Muscle of arm (tissue), 12 donors: ENCODE measurements around the gene CDH22. TPM values are rescaled to one million over a fixed set of nuclear protein-coding genes. Genes with fewer than 3 reads are reported as not detected.

Experiments used
- DNase-seq: peaks from one replicate; pipeline ENCODE4 v3.0.0-alpha.2; 2013
- polyA plus RNA-seq, 12 donors: library from polyadenylated mRNA; unstranded; fragments of 120-200 nt; gene quantifications; one replicate each; pipeline ENCODE4 v1.2.1, GENCODE V29; 2013; ENCODE audit not compliant: insufficient read length in 12 of 12

The CDH22 gene
- polyA plus RNA-seq, 12 donors, result 0.09 to 0.59 (median 0.24) TPM; not detected in 2

- no peak for DNase-seq
These were observed 135.8 kb downstream of the CDH22 start for GRCh38 chr20:46172455-46172854.

DNA sequence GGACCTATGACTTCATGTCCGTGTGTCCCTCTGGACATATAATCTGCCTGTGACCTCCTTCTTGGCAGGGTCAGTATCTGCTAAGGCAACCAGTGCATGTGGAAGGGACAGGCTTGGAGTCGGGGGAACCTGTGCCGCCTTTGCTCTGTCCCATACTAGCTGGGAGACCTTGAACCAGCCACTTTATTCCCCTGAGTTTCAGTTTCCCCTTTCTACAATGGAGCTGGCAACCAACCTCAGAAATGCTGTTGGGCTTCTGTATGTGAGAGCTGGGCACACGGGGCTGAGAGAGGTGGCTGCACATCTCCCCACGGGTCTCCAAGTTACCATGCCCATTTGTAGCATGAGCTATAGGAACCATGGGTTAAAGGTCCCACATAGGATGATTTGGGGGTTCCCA, 136.4 kb downstream of the CDH22 start:
- no peak for DNase-seq

DNA sequence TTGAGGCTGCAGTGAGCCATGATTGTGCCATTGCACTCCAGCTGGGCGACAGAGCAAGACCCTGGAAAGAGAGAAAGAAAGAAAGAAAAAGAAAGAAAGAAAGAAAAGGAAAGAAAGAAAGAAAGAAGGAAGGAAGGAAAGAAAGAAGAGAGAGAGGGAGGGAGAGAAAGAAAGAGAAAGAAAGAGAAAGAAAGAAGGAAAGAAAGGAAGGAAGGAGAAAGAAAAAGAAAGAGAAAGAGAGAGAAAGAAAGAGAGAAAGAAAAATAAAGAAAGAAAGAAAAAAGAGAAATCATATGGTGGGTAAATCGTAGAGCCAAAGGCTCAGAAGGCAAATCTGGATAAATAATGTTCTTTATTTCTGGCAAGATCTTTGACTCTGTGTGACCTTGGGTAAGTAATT, 136.8 kb downstream of the CDH22 start:
- no peak for DNase-seq

DNA sequence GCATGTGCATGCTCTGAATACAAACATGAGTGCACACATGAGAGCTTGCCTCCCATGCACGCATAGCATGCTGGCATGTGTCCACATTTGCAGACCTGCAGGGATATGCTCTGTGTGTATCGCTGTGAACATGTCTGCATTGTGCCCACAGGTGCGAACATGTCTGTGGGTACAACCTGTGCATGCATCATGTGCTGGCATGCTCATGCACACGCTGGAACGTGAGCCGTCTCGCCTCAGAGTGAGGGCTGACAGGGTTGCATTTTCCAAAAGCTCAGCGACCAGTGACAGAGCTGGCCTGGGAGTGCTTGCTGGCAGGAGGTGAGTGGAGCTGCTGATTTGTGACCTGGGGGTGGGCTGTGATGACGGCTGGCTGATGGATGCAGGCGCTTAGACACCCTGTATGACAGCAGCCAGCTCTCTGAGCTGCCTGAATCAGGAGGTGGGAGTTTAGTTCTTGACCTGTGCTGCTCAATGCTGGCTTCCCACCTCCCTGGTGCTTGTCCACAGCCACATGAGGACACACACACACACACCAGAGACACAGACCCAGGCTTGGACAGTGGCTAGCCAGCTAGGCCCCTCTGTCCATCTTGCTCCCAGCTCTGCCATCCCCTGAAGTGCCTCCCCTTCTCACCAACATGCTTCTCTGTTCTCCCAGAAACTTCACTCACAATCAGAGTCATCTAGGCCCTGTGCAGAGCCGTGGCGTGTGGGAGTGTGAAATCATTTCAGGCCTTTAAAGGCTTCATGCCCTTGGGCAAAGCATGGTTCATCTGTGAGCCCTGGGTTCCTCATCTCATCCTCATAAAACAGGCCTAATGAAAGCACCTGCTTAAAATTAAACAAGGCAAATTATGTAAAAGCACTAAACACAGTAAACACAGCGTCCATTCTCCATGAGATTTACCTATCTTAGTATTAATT, 138.8 kb downstream of the CDH22 start:
- DNase-seq, result no peak

DNA sequence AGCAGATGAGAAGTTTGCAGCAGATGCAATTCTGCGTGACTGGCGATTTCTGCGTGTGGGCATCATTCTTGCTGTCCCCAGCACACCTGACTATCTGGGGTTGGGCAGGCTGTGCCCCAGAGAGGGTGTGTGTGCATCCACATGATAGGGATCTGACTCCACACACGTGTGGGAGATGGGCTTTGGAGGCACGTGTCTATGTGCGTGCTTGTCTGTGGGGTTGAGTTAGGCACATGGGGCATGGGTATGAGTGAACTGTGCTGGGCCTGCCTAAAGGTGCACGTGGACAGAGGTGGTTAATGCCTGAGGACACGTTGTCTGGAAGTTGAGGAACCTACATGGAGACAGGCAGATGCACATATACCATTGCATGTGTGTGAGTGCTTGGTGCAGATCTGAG, 139.9 kb downstream of the CDH22 start:
- no peak for DNase-seq

DNA sequence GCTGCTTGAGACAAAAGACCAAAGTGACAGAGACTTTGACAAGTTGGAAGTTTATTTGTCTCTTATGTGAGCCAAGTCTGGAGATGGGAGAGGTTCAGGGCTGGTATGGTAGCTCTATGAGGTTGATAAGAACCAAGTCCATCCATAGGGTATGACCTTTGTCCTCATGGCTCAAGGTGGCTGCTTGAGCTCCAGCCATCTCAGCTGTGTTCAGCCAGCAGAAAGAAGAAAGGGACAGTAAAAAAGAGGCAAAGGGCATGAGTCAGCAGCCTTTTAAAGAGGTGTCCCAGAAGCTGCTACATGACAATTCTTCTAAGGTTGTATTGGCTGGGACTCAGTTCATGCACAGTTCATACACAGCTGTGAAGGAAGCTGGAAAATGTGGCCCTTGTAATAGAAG, 141.2 kb downstream of the CDH22 start:
- DNase-seq, result no peak

GRCh38 chr20:46164254-46164653, 144.0 kb downstream of the CDH22 start:
- no peak for DNase-seq

GRCh38 chr20:46161921-46162320, 146.4 kb downstream of the CDH22 start:
- no peak for DNase-seq

GRCh38 chr20:46160661-46161060, 147.6 kb downstream of the CDH22 start:
- no peak for DNase-seq

GRCh38 chr20:46159101-46159897, 149.0 kb downstream of the CDH22 start:
- DNase-seq, result no peak

GRCh38 chr20:46158476-46158987, 149.8 kb downstream of the CDH22 start:
- DNase-seq, result no peak

DNA sequence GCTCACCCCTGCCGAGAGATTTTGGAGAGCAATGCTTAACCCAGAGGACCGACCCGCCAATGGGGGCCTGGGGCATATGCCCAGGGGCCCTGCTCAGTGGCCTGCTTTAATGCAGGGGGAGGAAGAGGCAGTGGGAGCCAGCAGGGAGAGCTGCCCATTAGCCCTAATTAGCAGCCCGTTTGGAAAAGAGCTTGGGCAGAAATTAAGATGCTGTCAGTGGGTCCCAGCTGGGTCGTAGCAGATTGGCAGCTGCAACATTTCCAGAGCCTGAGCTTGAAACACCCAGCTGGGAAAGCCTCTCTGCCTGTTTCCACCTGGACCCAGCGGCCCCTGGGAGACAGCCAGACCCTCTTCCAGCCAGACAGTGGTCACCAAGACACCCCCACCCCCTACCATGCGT, 150.7 kb downstream of the CDH22 start:
- no peak for DNase-seq

DNA sequence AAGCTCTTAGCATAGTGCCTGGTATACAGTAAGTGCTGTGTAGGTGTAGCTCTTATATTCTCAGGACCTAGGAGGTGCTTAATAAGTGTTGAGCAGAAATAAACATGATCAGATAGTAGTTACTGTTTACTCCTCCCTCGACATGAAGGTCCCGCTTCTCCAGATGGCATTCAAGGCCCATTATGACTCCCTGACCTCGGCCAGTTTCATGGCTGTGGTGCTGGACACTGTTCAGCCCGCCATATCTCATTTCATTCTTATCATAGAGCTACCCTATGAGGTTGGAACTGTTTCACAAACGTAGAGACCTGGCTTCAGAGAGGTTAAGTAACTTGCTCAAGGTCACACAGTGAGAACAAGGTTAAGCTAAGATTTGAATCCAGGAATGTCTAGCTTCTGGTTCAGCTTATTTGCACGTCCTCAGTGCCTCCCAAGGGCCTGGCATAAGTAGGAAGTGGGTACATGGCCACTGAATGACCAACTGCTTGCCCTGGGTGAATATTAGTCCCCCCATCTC, 151.2 kb downstream of the CDH22 start:
- no peak for DNase-seq

DNA sequence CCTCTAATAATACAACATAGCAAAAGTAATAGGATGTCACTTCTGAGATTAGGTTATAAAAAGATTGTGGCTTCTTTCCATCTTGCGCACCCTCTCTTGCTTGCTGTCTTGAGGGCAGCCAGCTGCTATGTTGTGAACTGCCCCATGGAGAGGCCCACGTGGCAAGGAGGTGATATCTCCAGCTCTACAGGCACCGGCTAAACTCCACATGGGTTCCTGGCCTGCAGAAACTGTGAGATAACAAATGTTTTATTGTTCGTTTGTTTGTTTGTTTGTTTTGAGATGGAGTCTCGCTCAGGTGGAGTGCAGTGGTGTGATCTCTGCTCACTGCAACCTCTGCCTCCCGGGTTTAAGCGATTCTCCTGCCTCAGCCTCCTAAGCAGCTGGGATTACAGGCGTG, 152.2 kb downstream of the CDH22 start:
- DNase-seq, result no peak

DNA sequence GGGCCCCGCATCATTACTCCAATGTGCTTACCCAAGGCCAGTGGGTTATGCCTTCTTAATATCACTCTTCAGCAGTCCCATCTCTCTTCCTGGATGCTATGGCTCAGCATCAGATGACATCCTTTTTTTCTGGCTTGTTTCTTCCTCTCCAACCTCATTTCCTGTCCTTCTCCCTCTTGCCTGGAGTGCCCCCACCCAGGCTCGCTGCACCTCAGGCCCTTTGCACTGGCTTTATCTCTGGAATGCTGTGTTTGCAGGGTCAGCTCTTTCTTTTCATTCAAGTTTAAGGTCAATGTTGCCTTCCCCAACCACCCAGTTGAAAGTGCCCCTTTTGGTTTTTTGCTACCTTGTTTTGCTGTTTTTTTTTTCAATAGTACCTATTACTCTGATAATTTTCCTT, 153.5 kb downstream of the CDH22 start:
- DNase-seq, result no peak

DNA sequence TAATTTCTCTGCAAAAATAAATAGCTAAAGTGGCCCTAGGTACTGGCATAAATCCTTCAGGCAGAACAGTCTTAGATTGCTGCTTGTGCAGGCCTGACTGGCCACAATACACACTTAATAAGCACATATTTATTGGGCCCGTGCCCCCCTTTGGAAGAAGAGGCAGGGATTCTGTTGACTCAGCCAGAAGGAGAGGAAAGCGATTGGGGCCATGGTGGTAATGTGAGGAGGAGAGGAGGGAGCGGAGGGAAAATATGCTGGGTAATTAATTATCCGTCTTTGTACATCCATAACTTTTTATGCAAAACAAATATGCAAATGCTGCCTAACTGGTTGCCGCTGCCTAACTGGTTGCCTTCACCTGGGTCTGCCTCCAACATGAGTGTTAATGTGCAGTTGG, 154.0 kb downstream of the CDH22 start:
- no peak for DNase-seq

- no peak for DNase-seq
These were observed 155.3 kb downstream of the CDH22 start for GRCh38 chr20:46152824-46153586.

GRCh38 chr20:46151936-46152335, 156.4 kb downstream of the CDH22 start:
- no peak for DNase-seq

DNA sequence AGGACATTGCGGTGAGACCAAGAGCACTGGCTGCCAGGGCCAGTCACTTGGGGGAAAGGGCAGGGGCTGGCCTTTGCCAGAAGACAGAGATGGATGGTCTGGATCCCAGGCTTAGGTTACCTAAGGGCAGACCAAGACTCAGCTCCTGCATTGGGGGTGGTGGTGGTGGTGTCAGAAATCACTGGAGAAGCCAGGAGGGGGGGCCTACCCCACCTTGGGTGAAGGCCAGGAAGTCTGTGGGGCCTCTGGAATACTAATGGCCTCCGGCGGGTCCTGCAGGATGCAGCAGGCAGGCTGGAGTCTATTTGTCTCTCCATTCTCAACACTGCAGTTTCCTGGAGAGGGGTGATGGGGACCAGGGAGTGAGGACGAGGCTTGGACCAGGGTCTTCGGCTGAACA, 157.4 kb downstream of the CDH22 start:
- no peak for DNase-seq

- DNase-seq, result no peak
These were observed 159.7 kb downstream of the CDH22 start for GRCh38 chr20:46148313-46149208.

GRCh38 chr20:46145713-46146112, 162.6 kb downstream of the CDH22 start:
- no peak for DNase-seq
